H9 (cell line): ENCODE measurements around the gene FBXL5. TPM values are rescaled to one million over a fixed set of nuclear protein-coding genes. Genes with fewer than 3 reads are reported as not detected.
A peak's percentile ranks its signal among the peaks of the same experiment; 100 is the strongest.

Experiments
- DNase-seq: peaks from one replicate; pipeline ENCODE4 v3.0.0-alpha.2; 2017
- H2AFZ ChIP-seq: one replicate; pipeline ENCODE4 v1.6.1; 2013; ENCODE audit warnings: mild to moderate bottlenecking, low read length, control low read depth, moderate library complexity
- H2AK5ac ChIP-seq: 2 replicates; pipeline ENCODE4 v1.6.1; 2013; ENCODE audit warnings: low read length, control low read depth, mixed read lengths; ENCODE audit not compliant: insufficient read length
- H2BK120ac ChIP-seq: one replicate; pipeline ENCODE4 v1.6.1; 2013; ENCODE audit warnings: low read depth, mild to moderate bottlenecking, low read length, control low read depth, inconsistent platforms; ENCODE audit not compliant: poor library complexity, severe bottlenecking
- H2BK12ac ChIP-seq: 2 replicates; pipeline ENCODE4 v1.6.1; 2013; ENCODE audit warnings: low read length, control low read depth, mixed read lengths, low read depth; ENCODE audit not compliant: insufficient read length
- H2BK15ac ChIP-seq: 2 replicates; pipeline ENCODE4 v1.6.1; 2013; ENCODE audit warnings: low read depth, low read length, control low read depth
- H2BK20ac ChIP-seq: one replicate; pipeline ENCODE4 v1.6.1; 2013; ENCODE audit warnings: low read depth, mild to moderate bottlenecking, low read length, control low read depth, inconsistent platforms; ENCODE audit not compliant: poor library complexity, severe bottlenecking
- H2BK5ac ChIP-seq: 2 replicates; pipeline ENCODE4 v1.6.1; 2013; ENCODE audit warnings: low read length, control low read depth, mixed read lengths; ENCODE audit not compliant: insufficient read length
- H3K14ac ChIP-seq: 2 replicates; pipeline ENCODE4 v1.6.1; 2013; ENCODE audit warnings: low read length, control low read depth; ENCODE audit not compliant: insufficient read depth
- H3K18ac ChIP-seq: 2 replicates; pipeline ENCODE4 v1.6.1; 2013; ENCODE audit warnings: low read depth, mild to moderate bottlenecking, mixed read lengths, low read length, control low read depth; ENCODE audit not compliant: insufficient read length
- H3K23ac ChIP-seq: 2 replicates; pipeline ENCODE4 v1.6.1; 2013; ENCODE audit warnings: low read length, control low read depth, mixed read lengths, low read depth; ENCODE audit not compliant: insufficient read length
- H3K23me2 ChIP-seq: 2 replicates; pipeline ENCODE4 v1.6.1; 2013; ENCODE audit warnings: low read depth, mild to moderate bottlenecking, mixed read lengths, low read length, control low read depth; ENCODE audit not compliant: insufficient read length, poor library complexity, severe bottlenecking
- H3K27ac ChIP-seq: 2 replicates; pipeline ENCODE4 v1.5.1; 2013; ENCODE audit warnings: low read length, control low read depth, mixed read lengths, low read depth; ENCODE audit not compliant: insufficient read length
- H3K27me3 ChIP-seq: 2 replicates; pipeline ENCODE4 v1.6.1; 2013; ENCODE audit warnings: low read length, control low read depth, inconsistent platforms; ENCODE audit not compliant: insufficient read depth
- H3K4ac ChIP-seq: 2 replicates; pipeline ENCODE4 v1.6.1; 2013; ENCODE audit warnings: low read depth, mild to moderate bottlenecking, control low read depth, inconsistent platforms, low read length, moderate library complexity
- H3K4me1 ChIP-seq: 2 replicates; pipeline ENCODE4 v1.6.1; 2013; ENCODE audit warnings: low read length, control low read depth, inconsistent platforms; ENCODE audit not compliant: insufficient read depth
- H3K4me2 ChIP-seq: 2 replicates; pipeline ENCODE4 v1.6.1; 2013; ENCODE audit warnings: low read length, control low read depth, mixed read lengths; ENCODE audit not compliant: insufficient read length, insufficient read depth
- H3K56ac ChIP-seq: 2 replicates; pipeline ENCODE4 v1.6.1; 2013; ENCODE audit warnings: low read depth, mild to moderate bottlenecking, mixed read lengths, low read length, control low read depth; ENCODE audit not compliant: insufficient read length
- H3K79me1 ChIP-seq: 2 replicates; pipeline ENCODE4 v1.6.1; 2013; ENCODE audit warnings: low read depth, mild to moderate bottlenecking, moderate library complexity, low read length, control low read depth, inconsistent platforms; ENCODE audit not compliant: insufficient read depth, poor library complexity, severe bottlenecking
- H3K79me2 ChIP-seq: 2 replicates; pipeline ENCODE4 v1.6.1; 2013; ENCODE audit warnings: low read length, control low read depth, inconsistent platforms; ENCODE audit not compliant: insufficient read depth
- H3K9ac ChIP-seq: 2 replicates; pipeline ENCODE4 v1.6.1; 2013; ENCODE audit warnings: low read length, control low read depth, mixed read lengths; ENCODE audit not compliant: insufficient read length; ENCODE audit errors: extremely low read depth
- H3K9me3 ChIP-seq: one replicate; pipeline ENCODE4 v1.6.1; 2013; ENCODE audit warnings: low read depth, low read length, inconsistent platforms; ENCODE audit not compliant: control insufficient read depth
- H3T11ph ChIP-seq: one replicate; pipeline ENCODE4 v1.6.1; 2013; ENCODE audit warnings: mild to moderate bottlenecking, low read length, control low read depth, inconsistent platforms
- H4K20me1 ChIP-seq: one replicate; pipeline ENCODE4 v1.6.1; 2013; ENCODE audit not compliant: control insufficient read depth, insufficient read length, insufficient read depth
- H4K5ac ChIP-seq: 2 replicates; pipeline ENCODE4 v1.6.1; 2013; ENCODE audit warnings: low read depth, mild to moderate bottlenecking, mixed read lengths, low read length, control low read depth; ENCODE audit not compliant: insufficient read length
- H4K8ac ChIP-seq: replicated peaks from 2 replicates; pipeline ENCODE4 v1.6.1; 2013; ENCODE audit warnings: low read length, control low read depth, mixed read lengths, low read depth; ENCODE audit not compliant: insufficient read length
- H4K91ac ChIP-seq: 2 replicates; pipeline ENCODE4 v1.6.1; 2013; ENCODE audit warnings: low read depth, mild to moderate bottlenecking, moderate library complexity, mixed read lengths, low read length, control low read depth; ENCODE audit not compliant: insufficient read length
- H3K27ac Mint-ChIP-seq, 3 experiments: 2 replicates in 2 of 3; 3 replicates in 1 of 3; pipeline ENCODE4 v1.8.0; 2020 to 2021; ENCODE audit warnings: mixed read lengths in 3 of 3, mild to moderate bottlenecking in 1 of 3, moderate library complexity in 1 of 3
- H3K27me3 Mint-ChIP-seq: 2 replicates; pipeline ENCODE4 v1.8.0; 2021; ENCODE audit warnings: low read depth, mild to moderate bottlenecking, moderate library complexity, mixed read lengths
- H3K36me3 Mint-ChIP-seq, 3 experiments: 2 replicates in 2 of 3; 3 replicates in 1 of 3; pipeline ENCODE4 v1.8.0; 2020 to 2021; ENCODE audit warnings: low read depth in 3 of 3, mixed read lengths in 3 of 3; ENCODE audit not compliant: insufficient read depth in 1 of 3
- H3K4me1 Mint-ChIP-seq, 2 experiments: 2 replicates each; pipeline ENCODE4 v1.8.0; 2020; ENCODE audit warnings: mixed read lengths in 2 of 2
- H3K4me3 Mint-ChIP-seq, 2 experiments: 2 replicates in 1 of 2; 3 replicates in 1 of 2; pipeline ENCODE4 v1.8.0; 2020 to 2021; ENCODE audit warnings: mild to moderate bottlenecking in 2 of 2, mixed read lengths in 2 of 2, moderate library complexity in 1 of 2
- H3K9me3 Mint-ChIP-seq, 2 experiments: 2 replicates in 1 of 2; 3 replicates in 1 of 2; pipeline ENCODE4 v1.8.0; 2020; ENCODE audit warnings: mild to moderate bottlenecking in 2 of 2, mixed read lengths in 2 of 2, moderate library complexity in 1 of 2
- CTCF ChIP-seq: fragments of 200-600 bp; sonication (generic); conservative IDR thresholded peaks from 3 replicates; pipeline ENCODE4 v1.8.0; 2021; ENCODE audit warnings: antibody characterized with exemption, mild to moderate bottlenecking
- WGBS: extraction: QIAGEN DNeasy Blood & Tissue Kit; methylation state at CpG from one replicate; pipeline ENCODE4 v1.1.7; 2013; ENCODE audit warnings: missing lambda C conversion rate, low lambda C conversion rate, mixed read lengths; ENCODE audit not compliant: insufficient read length; ENCODE audit errors: extremely low coverage; 5-methylcytosine and 5-hydroxymethylcytosine counted together
- total RNA-seq: library from RNA; stranded (reverse); gene quantifications from 2 replicates; pipeline ENCODE4 v1.2.1, GENCODE V29; 2021

Gene FBXL5
- total RNA-seq, 1 experiment from 2014 or later, result 57.6 TPM

GRCh38 chr4:15682242-15683142, 27.3 kb upstream of the FBXL5 start:
- Mint-ChIP-seq H3K36me3 (peaks cover 17 to 28% (median 21%) of the 10 kb centered on the region in 3 experiments), H3K27me3 (no peaks in the 10 kb centered on the region), H3K4me3 (peak overlapping the region; percentile 97 to 99), H3K27ac (peak overlapping the region; percentile 100), H3K4me1 (peaks cover 51 to 53% of the 10 kb centered on the region in 2 experiments), H3K9me3 (no peaks in the 10 kb centered on the region)
- Histone ChIP-seq H3K4me1 (peaks cover 10% of the 10 kb centered on the region; the same call in 1 of the 2 replicates), H2BK120ac (no peak overlapping the region), H3K79me2 (peaks cover 9% of the 10 kb centered on the region), H2BK12ac (no peak overlapping the region), H3K79me1 (no peaks in the 10 kb centered on the region), H3K27ac (peak overlapping the region; percentile 95), H3K9ac (peak overlapping the region; percentile 89), H3K4ac (no peak overlapping the region), H3K9me3 (no peaks in the 10 kb centered on the region), H2BK15ac (no peak overlapping the region), H3K23me2 (peaks cover 4% of the 10 kb centered on the region), H4K8ac (no peak overlapping the region), H2AFZ (no peak overlapping the region), H4K20me1 (no peaks in the 10 kb centered on the region), H3K27me3 (no peaks in the 10 kb centered on the region), H3K56ac (no peak overlapping the region), H3K23ac (no peak overlapping the region), H3T11ph (no peak overlapping the region), H3K4me2 (peak overlapping the region; percentile 82), H3K18ac (no peak overlapping the region), H2AK5ac (no peak overlapping the region), H2BK20ac (no peak overlapping the region), H4K91ac (no peak overlapping the region), H3K14ac (no peak overlapping the region; the same call in 1 of the 2 replicates), H2BK5ac (no peak overlapping the region), H4K5ac (no peak overlapping the region)
- WGBS, result no CpG with 5 or more reads among the region's 6 CpGs
- no peak for DNase-seq
- no peak for TF ChIP-seq CTCF
